ENCODE data around the gene DNAL1.

DNAL1 gene

DNA sequence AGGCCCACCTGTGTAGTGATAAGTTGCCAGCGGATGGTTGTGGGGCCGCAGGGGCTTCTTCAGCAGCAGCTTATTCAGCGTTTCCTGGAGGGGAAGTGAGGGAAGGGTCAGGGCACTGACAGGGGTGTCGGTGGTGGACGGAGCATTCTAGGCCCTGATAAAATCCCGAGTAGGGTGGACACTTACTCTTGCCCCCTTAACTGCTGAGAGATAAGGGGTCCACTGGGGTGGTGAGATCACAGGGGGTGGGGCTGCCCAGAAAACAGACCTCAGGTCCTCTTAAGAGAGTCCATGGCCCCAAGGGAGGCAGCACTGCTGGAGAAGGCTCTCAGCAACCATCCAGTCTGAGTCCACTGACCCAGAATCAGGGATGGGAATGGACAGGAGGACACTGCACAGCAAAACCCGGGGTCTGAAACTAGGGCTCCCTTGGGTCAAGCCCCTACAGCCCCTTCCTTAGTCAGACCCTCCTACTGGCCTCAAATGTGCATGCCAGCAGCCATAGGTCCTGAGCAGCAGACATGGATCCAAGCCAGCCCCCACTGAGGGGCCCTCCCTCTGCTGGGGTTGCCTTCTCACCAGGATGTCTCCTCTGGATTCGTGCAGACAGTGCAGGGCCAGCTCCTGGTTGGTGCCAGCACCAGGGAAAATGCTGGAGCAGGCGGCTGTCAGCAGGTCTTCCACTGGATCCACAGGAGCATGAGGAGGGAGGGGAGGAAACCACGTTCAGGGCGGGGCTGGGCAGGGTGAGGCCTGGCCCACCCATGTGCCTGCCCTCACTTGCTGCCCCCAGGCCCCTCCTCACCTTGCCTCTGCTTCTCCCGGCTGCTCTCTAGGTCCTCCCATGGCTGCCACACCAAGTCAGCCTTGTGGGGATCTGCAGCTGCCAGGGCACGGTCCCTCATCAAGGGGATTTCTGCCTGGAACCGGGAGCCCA lies 81.5 kb downstream of the DNAL1 start:
- DNase-seq: no peak

DNA sequence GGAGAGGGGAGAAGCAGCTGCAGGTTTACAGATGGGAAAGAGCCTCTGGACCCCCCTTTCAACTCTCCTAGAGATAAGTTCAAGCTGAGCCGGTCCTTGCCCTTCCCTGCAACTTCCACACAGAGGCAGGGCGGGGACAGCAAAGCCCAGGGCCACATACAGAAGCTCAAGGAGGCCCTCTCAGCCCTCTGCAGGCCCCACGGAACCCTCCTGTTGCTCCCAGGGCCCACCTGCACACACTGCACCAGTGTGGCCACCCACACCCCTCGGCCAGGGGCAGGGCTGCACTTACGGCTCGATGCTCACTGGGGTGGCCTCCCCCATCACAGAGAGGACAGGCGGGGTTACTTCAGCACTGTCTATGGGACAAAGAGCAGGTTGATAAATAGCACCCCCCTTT lies 82.4 kb downstream of the DNAL1 start:
- peak; percentile 1 for DNase-seq

GRCh38 chr14:73728717-73729330 lies 84.0 kb downstream of the DNAL1 start:
- peak; percentile 92 for DNase-seq

GRCh38 chr14:73729556-73730265 lies 84.9 kb downstream of the DNAL1 start:
- no peak for DNase-seq

DNA sequence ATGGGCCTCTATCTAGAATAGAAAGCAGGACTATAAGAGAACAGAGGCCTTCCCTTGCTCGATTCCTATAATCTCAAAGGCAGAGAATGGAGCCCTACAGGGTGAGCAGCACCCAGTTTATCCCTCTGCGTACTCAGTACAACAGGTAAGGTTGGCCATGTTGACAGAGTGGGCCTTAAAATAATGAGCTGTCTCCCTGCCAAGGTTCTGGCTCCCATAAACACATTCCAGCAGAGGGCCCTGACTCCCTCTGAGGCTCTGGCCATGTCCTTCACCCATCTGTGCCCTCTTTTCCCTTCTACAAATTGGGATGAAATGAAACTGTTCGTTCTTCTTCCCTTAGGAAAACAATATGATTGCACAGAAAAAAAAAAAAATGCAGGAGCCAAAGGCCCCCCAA lies 86.3 kb downstream of the DNAL1 start:
- DNase-seq: no peak

DNA sequence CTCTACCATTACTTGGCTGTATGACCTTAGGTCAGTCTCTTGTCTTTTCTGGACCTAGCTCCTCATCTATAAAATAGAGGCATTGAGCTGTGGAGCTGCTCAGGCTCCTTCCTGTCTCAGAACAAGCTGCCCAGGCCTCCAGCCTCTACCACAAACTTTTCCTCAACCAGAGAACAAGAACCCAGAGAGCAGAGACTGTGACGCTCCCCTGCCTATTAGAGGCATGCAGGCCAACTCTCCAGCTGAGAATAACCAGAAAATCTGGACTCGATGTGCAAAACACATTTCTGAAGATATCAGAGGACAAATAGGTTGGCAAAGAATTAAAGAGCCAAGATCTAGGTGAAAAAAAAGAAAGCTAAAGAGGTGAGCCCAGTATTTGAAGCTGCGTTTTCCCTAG lies 87.2 kb downstream of the DNAL1 start:
- no peak for DNase-seq

DNA sequence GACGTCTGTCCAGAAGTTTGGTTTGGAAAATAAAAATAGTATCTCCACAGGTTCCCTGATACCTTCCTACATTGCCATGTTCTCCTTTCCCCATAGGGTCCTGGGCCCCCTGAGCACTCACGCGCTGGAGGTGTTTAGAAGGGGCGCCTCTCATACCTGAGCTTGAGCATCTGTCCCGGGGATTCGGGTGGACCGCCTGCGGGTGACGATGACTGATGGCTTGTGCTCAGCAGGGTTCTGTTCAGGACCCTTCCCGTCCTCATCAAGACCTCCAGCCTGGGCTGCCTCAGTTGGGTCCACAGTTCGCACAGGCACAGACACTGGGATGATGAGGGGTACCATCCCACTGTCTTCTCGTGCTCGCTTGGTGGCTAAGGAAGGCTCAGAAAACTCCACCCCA lies 92.1 kb downstream of the DNAL1 start:
- no peak for DNase-seq

DNA sequence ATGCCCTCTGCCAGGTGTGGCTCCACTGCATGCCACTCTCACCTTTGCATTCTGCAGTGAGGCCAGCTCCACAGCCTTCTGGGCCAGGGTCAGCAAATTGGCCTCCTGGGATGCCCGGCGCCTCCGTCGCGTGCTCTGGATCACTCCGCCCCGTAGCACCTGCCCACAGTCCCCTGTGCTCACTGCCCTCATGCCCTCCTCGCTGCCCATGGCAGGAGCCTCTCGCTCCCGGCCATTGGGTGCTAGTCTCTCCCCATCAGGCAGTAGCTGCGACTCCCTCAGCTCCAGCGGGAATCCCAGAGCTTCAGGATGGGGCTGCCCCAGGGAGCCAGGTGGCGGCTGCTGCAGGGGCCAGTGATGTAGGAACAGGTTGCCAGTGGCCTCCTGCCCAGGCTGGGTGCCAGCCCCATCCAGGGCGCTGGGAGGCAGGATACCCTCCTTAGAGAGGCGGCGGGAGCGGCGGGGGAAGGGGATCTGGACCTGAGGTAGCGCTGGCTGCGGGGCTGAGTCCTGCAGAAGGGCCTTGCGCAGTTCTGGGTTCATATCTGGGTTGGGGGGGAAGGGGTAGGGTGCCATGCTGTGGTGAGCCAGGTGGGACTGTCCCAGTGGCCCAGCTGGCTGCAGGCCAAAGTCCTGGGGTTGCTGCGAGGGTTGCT lies 93.9 kb downstream of the DNAL1 start:
- no peak for DNase-seq

GRCh38 chr14:73739174-73739898 lies 94.5 kb downstream of the DNAL1 start:
- no peak for DNase-seq

DNA sequence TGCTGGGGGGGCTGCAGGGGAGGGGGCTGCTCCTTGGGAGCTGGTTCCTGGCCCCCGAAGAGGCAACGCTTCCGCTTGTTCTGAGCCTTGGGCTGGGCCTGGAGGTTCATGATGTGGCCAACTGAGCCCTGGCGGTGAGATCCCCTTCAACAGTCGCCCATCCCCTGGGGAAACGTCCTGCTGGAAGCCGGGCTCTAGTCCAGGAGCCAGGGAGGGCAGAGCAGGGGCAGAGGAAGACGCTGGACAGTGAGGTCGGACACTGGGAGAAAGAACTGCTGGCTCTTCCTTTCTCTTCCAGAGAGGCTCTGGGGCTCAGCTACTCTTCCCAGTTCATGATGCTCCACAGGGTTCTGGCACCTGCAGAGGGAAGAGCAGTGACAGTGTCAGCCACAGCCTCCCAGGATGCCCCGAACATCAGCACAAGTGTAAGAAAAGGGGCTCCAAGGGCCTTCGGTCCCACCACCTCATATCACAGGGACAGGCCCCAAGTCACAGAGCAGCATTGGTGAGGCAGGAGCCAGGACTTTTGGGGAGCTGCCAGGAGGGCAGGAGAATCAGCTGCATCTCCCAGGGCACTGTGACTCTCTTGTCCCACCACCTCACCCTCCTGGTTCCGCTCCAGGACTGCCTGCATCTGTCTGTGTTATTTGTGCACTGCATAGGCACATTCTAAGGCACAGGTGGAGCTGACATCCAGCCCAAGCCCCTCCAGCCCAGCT lies 95.3 kb downstream of the DNAL1 start:
- no peak for DNase-seq

- DNase-seq: no peak
Measured at GRCh38 chr14:73740618-73741326, 96.0 kb downstream of the DNAL1 start.

DNA sequence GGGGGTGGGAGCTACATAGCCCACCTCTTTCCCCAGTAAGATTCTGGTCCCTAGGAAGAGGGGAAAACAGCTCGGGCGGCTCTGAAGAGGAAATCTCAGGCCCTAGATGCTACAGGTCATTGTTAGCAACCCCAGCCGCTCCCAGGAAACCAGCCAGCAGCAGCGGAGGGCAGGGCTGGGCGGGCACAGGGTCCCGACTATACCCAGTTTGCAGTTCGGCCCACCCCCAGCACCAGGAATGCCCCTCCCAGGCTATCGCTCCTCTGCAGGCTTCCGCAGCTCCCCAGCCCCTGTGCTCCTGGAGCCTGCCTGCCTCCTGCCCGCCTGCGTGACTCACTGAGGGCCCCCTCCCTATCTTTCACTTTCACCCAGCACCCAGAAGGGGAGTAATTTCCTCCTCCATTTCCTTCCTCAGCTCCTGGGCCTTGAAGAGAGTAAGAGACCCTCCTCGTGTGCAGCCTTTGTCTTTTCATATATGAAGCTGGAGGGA lies 96.6 kb downstream of the DNAL1 start:
- DNase-seq: peak; percentile 86

DNA sequence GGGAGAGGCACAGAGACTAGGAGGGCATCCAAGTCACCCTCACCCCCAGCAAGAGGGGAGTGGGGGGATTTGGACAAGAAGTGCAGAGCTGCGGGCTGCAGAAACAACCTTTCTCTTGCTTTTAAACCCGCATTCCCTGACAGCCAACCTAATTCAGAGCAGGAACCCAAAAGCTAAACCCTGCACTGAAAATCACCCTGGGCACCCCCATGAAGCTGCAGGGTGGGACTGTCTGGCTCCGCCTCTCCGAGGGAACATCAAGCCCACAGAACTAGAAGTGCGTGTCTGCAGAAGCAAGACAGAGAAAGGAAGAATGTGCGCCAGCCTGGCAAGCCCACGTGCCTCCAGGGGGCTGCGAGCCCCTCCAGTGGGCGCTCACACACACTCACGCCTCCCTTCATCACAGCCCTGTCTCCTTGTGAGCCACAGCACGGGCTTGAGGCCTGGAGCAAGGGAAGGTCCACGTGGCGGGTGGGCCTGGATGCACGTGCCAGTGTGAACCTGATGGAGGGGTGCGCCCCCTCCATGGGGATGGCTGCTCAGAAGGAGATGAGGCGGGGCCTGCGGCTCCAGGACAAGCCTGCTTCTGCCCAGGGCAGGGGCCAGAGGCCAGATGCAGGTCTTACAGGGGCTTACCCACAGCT lies 97.2 kb downstream of the DNAL1 start:
- DNase-seq: peak; percentile 55

GRCh38 chr14:73742520-73743238 lies 97.9 kb downstream of the DNAL1 start:
- peak; percentile 44 for DNase-seq

DNA sequence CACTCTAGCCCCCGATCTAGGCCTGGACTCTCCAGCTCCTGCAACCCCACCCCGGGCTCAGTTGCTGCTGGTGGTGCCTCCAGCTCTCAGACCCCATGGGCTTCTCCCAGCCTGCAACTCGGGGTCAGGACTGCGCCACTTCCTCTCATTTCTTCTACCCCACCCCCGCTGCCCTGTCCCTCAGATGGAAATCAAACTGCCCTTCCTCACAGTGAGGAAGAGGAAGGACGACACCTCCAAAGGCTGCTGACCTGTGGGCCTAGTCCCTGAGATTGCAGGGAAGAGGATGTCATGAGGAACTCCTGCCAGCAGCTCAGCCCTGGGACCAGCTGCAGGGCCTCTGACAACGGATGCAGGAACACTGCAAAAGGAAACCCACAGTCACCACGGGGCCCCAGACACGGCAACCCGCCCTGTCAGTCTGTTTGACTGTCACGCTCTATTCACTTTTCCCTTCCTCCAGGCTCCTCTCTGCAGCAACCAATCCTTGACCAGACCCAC lies 98.7 kb downstream of the DNAL1 start:
- DNase-seq: peak; percentile 78

GRCh38 chr14:73744175-73744867 lies 99.5 kb downstream of the DNAL1 start:
- DNase-seq: no peak

DNA sequence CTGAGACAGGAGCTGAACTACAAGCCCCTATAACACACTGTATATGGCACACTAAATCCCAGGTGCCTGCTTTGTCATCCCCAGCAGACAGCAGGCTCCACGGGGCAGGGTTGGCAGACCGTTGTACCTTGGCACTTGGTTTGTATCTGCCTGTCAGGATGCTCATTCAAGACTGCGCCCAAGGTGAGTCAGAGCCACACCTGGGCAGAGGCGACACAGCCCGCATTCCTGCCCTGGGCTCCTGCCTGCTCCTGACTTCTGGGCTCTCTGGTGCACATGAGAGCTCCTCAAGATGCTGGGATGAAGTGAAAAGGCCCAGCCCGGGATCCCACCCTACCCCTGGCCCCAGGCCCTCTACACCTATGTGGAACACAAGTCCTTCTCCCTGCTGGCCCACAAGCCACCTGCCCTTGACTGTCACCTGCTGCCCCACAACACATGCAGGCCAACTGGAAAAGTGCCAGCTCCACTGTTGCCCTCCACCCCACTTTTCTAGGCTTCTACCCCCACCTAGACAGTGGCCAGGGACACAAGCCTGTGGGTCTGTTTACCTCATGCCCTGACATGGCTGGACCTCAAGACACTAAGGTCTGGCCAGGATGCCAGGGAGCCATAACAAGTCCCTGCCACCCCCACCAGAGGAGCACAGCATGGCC lies 100.2 kb downstream of the DNAL1 start:
- DNase-seq: no peak

All from stimulated activated CD4-positive, alpha-beta T cell treated with anti-CD3 and anti-CD28 coated beads, Interleukin-15, amount 100 ng/mL, for 24 hours (primary cell).